Medulla oblongata (tissue), 1 donor: Measurements from ENCODE around the gene LINGO3.
A peak's percentile ranks its signal among the peaks of the same experiment; 100 is the strongest.
"Not testable (repeated sequence)": the region's sequence is repeated elsewhere in the genome, so short reads cannot be mapped to it uniquely, and the experiment has no call there.

ENCODE experiments used
- DNase-seq: peaks from one replicate; pipeline ENCODE4 v3.0.0-alpha.2; 2015; ENCODE audit errors: extremely low spot score

Gene LINGO3

DNA sequence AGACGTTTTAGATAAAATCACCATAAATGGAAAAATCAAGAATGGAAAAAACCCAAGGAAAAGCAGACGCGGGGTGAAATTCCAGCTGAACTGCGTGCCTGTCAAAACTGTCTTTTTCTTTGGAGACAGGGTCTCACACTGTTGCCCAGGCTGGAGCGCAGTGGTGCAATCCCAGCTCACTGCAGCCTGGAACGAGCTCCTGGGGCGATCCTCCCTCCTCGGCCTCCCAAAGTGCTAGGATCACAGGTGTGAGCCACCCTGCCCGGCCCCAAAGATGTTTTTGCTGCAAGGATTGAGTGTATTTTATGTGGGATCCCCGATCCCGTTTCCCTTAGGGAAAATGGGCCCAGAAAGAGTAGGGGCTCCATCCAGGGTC lies 25.1 kb downstream of the LINGO3 start:
- DNase-seq: no peak

DNA sequence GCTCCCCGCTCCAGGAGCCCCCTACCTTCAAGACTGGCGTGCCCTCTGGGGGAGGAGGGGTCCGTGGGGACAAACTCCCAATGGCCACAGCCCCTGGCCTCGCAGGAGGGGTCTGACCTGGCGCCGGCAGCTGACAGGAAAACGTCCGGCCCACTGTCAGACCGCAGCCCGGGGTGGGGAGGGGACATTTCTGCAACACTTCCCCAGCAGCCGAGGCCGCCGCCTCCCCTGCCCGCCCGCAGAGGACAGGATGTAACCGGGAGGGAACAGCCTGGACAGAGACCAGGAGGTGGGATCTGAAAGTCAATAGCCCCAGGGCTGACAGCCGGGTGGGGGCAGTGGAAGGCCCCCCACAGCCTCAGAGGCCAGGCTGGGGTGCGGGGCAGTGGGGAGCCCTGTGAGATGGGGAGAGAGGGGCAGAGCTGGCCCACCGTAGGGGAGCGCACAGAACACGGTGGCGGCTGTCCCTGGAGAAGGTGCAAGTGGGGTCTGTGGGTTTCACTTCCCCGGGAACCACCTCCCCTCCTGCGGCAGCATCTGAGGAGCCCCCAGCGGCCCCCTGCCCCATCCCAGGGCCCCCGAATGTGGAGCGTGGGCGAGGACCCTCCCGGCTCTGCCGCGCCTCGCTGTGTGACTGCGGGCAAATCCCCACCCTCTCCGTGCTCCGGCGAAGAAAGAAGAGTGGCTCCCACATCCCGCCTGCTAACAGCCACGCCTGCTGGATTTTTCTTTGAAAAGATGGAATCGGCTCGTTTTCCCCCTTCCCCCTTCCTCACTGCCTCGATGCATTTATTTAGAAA lies 25.7 kb downstream of the LINGO3 start, which contains the start of gene PEAK3:
TSS of gene PEAK3 (minus strand) at position 114 of the 800 bp plus-strand sequence. CDS start 1,244 bp downstream, outside the sequence.
- peak; percentile 59 for DNase-seq

DNA sequence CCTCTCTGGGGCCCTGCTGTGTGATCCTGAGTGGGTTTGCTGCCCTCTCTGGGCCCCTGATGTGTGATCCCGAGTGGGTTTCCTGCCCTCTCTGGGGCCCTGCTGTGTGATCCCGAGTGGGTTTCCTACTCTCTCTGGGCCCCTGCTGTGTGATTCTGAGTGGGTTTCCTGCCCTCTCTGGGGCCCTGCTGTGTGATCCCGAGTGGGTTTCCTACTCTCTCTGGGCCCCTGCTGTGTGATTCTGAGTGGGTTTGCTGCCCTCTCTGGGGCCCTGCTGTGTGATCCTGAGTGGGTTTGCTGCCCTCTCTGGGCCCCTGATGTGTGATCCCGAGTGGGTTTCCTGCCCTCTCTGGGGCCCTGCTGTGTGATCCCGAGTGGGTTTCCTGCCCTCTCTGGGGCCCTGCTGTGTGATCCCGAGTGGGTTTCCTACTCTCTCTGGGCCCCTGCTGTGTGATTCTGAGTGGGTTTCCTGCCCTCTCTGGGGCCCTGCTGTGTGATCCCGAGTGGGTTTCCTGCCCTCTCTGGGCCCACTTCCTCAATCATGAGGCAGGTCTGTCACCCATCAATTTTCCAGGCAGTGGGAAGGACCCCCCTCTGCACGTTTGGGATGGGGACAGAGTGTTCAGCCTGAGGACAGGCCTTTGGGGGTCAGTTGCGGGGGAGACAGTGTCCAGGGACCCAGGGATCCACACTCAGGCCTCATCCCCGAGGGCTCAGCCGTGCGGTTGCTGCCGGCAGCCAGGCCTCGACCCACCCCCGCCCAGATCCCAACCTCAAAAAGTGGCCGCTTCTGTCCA lies 26.5 kb downstream of the LINGO3 start:
- DNase-seq: not testable (repeated sequence)

GRCh38 chr19:2280633-2281264 lies 27.2 kb downstream of the LINGO3 start:
- DNase-seq: no peak

DNA sequence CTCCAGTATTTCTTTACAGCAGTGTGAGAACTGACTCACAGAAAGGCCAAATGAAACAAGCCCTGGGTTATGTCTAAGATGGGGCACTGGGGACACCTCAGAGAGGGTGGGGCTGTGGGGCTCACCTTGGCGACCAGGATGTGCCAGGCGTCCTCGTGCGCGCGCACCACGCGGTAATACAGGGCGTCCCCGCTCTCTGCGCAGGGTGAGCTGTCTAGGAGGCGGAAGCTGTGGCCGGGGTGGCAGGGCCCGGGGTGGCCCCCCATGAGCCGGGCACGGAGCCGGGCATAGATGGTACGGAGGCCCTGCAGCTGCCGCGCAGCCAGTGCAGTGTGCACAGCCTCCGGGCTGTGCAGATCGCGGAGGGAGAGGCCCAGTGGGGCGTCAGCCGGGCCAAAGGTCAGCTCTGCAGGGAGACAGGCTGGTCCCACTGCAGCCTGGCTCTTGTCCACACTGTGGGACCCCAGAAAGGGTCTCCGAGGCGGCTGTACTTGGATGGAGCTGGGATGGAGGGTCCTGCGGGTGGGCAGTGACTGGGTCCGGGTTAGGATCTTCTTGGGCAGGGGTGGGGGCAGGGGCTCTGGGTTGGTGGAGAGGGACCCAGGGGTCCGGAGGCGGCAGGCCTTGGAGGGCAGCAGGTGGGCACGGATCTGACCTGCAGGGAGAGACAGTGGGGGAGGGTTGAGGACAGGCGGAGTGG lies 29.3 kb downstream of the LINGO3 start:
- no peak for DNase-seq

DNA sequence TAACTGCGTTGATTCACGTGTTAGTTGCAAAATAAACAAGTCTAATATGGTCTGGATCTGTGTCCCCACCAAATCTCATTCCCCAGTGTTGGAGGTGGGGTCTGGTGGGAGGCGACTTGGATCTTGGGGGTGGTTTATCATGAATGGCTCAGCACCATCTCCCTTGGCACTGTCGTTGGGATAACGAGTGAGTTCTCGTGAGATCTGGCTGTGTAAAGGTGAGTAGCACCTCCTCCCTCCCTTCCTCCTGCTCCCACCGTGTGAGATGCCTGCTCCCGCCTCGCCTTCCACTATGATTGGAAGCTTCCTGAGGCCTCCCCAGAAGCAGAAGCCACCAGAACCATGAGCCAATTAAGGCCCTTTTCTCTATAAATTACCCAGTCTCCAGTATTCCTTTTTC lies 30.8 kb downstream of the LINGO3 start:
- DNase-seq: no peak

DNA sequence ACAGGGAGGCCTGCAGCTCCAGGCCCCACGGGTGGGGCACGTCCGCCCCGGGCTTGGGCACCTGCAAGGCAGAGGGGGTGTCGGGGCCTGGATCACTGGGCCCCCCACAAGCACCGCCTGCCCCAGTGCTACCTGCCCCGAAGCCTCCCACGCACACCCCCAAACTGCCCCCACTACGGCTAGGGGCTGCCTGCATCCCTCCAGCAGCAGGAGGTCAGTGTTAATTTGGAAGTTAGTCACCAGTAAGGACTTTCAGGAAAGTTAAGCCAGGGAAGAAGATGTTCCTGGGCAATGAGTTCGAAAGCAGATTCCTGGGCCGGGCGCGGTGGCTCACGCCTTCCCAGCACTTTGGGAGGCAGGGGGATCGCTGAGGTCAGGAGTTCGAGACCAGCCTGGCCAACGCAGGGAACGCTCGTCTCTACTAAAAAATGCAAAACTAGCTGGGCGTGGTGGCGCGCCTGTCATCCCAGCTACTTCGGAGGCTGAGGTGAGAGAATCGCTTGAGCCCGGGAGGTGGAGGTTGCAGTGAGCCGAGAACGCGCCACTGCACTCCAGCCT lies 31.4 kb downstream of the LINGO3 start:
- no peak for DNase-seq

DNA sequence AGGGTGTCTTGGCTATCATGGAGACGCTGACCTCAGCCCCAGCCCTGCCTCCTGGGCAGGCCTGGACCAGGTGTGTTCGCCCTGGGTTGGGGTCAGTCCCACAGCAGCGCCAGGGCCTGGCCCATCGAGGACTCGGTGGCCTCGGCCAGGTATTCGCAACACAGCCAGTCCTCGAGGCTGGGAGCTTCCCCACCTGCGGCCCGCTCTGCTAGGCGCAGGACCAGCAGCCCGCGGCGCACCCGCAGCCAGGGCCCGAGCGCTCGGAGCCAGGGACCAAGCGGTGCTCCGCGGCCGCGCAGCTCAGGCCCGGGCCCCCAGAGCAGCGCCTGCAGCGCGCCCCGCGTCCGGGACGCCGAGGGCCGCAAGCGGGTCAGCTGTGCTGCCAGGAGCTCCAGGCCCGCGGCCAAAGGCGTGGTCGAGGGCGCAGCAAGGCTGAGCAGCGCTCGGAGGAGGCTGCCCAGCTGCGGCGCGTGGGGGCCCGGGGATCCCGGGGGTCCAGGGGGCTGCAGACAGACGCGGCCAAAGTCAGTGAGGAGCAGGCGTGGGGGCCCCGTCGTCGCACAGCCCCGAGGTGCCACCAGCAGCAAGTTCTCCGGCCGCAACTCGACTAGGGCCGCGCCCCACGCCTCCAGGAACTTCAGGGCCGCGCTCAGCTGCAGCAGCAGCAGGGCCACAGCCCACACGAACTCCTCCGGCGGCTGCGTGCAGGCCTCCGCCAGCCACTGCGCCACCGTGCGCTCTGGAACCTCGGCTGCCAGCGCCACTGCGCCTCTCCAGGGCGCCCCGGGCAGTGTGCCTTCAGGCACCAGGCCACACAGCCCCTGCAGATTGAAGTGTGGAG lies 32.1 kb downstream of the LINGO3 start:
- DNase-seq: no peak

DNA sequence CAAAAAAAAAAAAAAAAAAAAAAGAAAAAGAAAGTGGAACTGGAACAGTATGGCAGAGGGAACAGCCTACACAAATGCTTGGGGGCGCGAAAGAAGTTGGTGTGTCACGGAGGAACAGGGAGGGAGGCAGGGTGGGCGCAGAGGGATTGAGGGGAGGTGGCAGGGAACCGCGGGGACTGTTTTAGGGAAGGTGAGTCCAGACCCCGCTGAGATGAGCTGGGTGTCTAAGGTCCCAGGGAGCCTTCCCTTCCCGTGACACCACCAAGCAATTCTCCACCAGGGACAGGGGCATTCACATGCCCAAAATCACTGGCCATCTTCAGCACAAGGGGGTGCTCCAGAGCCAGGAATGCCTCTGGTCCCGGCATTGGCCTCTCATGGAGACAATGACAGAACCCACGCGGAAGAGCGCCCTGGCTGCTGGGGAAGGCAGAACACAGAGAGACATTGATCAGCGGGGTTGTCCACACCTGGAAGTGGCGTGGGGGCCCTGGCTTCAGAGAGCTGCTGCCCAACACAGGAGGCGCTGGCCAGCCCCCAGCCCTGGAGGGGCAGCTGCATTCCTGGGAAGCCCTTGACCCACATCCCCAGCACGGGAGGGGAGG lies 32.9 kb downstream of the LINGO3 start:
- peak; percentile 89 for DNase-seq

- DNase-seq: no peak
These were observed 33.7 kb downstream of the LINGO3 start for GRCh38 chr19:2274185-2274711.

GRCh38 chr19:2273356-2274184 lies 34.4 kb downstream of the LINGO3 start:
- DNase-seq: peak; percentile 51

GRCh38 chr19:2271234-2272103 lies 36.5 kb downstream of the LINGO3 start:
- DNase-seq: no peak

GRCh38 chr19:2270423-2271233 lies 37.3 kb downstream of the LINGO3 start:
- DNase-seq: peak; percentile 83

DNA sequence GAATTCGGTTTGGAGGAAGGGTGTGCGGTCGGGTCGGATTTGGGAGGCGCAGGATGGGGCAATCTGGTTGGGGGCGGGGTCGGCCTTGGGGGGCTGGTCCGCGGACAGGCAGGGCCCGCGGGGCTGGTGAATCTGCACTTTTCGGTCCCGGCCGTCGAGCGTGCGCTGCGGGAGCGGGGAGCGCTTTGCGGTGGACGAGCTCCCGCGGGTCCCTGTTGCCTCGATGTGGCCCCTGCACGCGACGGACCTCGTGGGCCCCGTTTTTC lies 37.9 kb downstream of the LINGO3 start:
- no peak for DNase-seq

GRCh38 chr19:2269244-2270156 lies 38.5 kb downstream of the LINGO3 start:
- DNase-seq: peak; percentile 97

- DNase-seq: no peak
These were observed 39.1 kb downstream of the LINGO3 start for GRCh38 chr19:2268861-2269243.
